ENCODE results near the gene FBXO41. TPM values are rescaled to one million over a fixed set of nuclear protein-coding genes. Genes with fewer than 3 reads are reported as not detected.

Gene FBXO41
- total RNA-seq, 1 experiment from 2014 or later = 34.9 TPM

GRCh38 chr2:73291461-73292315 lies 7.4 kb upstream of the FBXO41 start:
- BruUV-seq (replicated peaks) = no TSS peak
- RAD21 ChIA-PET (ENCODE audit: low non-redundant PET in 1 of 2, low total read pairs in 2 of 2, uncharacterized antibody in 2 of 2, unreplicated experiment in 2 of 2) = no interaction called here
- H3K9ac ChIP-seq (ENCODE audit: low read length) = no peak overlapping the region
- CTCF ChIA-PET = interaction anchor here (3.4 kb wide), 1 partner anchor 69 kb away, joined by 13 read pairs; no protein-coding TSS in a partner anchor
- no peak overlapping the region for H3K27ac ChIP-seq (ENCODE audit: low read depth, low read length)
- H3K9me2 ChIP-seq (ENCODE audit: insufficient read depth) = no peaks in the 10 kb centered on the region
- H3K36me3 ChIP-seq (ENCODE audit: control insufficient read depth in 1 of 2, insufficient read depth in 2 of 2, low read length in 2 of 2) = no peaks in the 10 kb centered on the region
- no peaks in the 10 kb centered on the region for H3K79me2 ChIP-seq (ENCODE audit: insufficient read depth, low read length)
- DNase-seq (ENCODE audit: low read depth, low spot score) (no peak), ATAC-seq (no peak)
- peaks cover 10 to 24% of the 10 kb centered on the region in 2 experiments; a peak in 3 of 4 replicates for H3K4me1 ChIP-seq (ENCODE audit: control insufficient read depth in 1 of 2, insufficient read depth in 2 of 2, low read length in 2 of 2)
- H3K27me3 ChIP-seq (ENCODE audit: insufficient read depth, low read length) = peaks cover 13% of the 10 kb centered on the region; the same call in 1 of the 2 replicates
- no peak overlapping the region for H2AFZ ChIP-seq (ENCODE audit: low read depth, low read length, poor library complexity, severe bottlenecking)
- POLR2A ChIA-PET = no interaction called here
- TF ChIP-seq ATF3 (IDR thresholded peaks at IDR 0.05) (no peak), POLR2AphosphoS5 (IDR thresholded peaks at IDR 0.05; ENCODE audit: low read depth, low read length) (no peak), EZH2phosphoT487 (IDR thresholded peaks at IDR 0.05; ENCODE audit: borderline replicate concordance) (no peak), EZH2 (IDR thresholded peaks at IDR 0.05) (no peak), SP1 (IDR thresholded peaks at IDR 0.05; ENCODE audit: low read depth) (no peak), SRF (IDR thresholded peaks at IDR 0.05; ENCODE audit: low read depth) (no peak), SIN3A (IDR thresholded peaks at IDR 0.05; ENCODE audit: low read depth) (no peak), CEBPB (IDR thresholded peaks at IDR 0.05; ENCODE audit: low read depth) (no peak), CBX3 (IDR thresholded peaks at IDR 0.05; ENCODE audit: low read depth) (no peak), ZBTB33 (IDR thresholded peaks at IDR 0.05; ENCODE audit: extremely low read depth, insufficient replicate concordance, low read length) (no peak), EGR1 (IDR thresholded peaks at IDR 0.05; ENCODE audit: low read depth) (no peak), REST (IDR thresholded peaks at IDR 0.05; ENCODE audit: low read depth) (no peak), CTCF (IDR thresholded peaks at IDR 0.05 in 2 of 3, conservative IDR thresholded peaks at IDR 0.05 in 1 of 3; ENCODE audit: borderline replicate concordance in 1 of 3, insufficient read depth in 1 of 3, low read depth in 2 of 3, low read length in 2 of 3) (no peak), MAX (IDR thresholded peaks at IDR 0.05) (no peak), ELF1 (IDR thresholded peaks at IDR 0.05; ENCODE audit: borderline replicate concordance, low read depth) (no peak), ZFX (IDR thresholded peaks at IDR 0.05) (no peak), POLR2A (IDR thresholded peaks at IDR 0.05; ENCODE audit: borderline replicate concordance, extremely low read depth, insufficient read depth, insufficient read length) (no peak), FOSL1 (IDR thresholded peaks at IDR 0.05; ENCODE audit: low read depth) (no peak)
- intact Hi-C loops (cut with micrococcal nuclease) = no loop called here
- H4K20me1 ChIP-seq (ENCODE audit: insufficient read depth) = no peaks in the 10 kb centered on the region
- H3K4me3 ChIP-seq (replicated peaks in 1 of 2; ENCODE audit: low read depth in 1 of 2, low read length in 2 of 2) = no peak overlapping the region
- no peak overlapping the region for H3K4me2 ChIP-seq (ENCODE audit: low read length)
- H3K9me3 ChIP-seq (ENCODE audit: control insufficient read depth in 1 of 2, insufficient read depth in 1 of 2, low read depth in 1 of 2, low read length in 2 of 2) = no peaks in the 10 kb centered on the region
